Activated naive CD8-positive, alpha-beta T cell (primary cell): Measurements from ENCODE around the gene SHROOM4.

Experiments used
- H3K27ac Mint-ChIP-seq: one replicate; pipeline ENCODE4 v1.8.0; 2021; ENCODE audit warnings: mixed read lengths
- H3K27me3 Mint-ChIP-seq: one replicate; pipeline ENCODE4 v1.8.0; 2021; ENCODE audit warnings: mixed read lengths
- H3K36me3 Mint-ChIP-seq: one replicate; pipeline ENCODE4 v1.8.0; 2021; ENCODE audit warnings: mixed read lengths
- H3K4me1 Mint-ChIP-seq: one replicate; pipeline ENCODE4 v1.8.0; 2021; ENCODE audit warnings: low read depth, mixed read lengths
- H3K4me3 Mint-ChIP-seq: one replicate; pipeline ENCODE4 v1.8.0; 2021; ENCODE audit warnings: mild to moderate bottlenecking, mixed read lengths
- H3K9me3 Mint-ChIP-seq: one replicate; pipeline ENCODE4 v1.8.0; 2021; ENCODE audit warnings: low read depth, mixed read lengths

SHROOM4 gene

GRCh38 chrX:50700921-50701320 is 113.1 kb downstream of the SHROOM4 start:
- H3K27ac Mint-ChIP-seq: no peak overlapping the region
- H3K4me3 Mint-ChIP-seq: no peak overlapping the region
- no peaks in the 10 kb centered on the region for H3K27me3 Mint-ChIP-seq
- no peaks in the 10 kb centered on the region for H3K36me3 Mint-ChIP-seq
- no peaks in the 10 kb centered on the region for H3K9me3 Mint-ChIP-seq
- no peaks in the 10 kb centered on the region for H3K4me1 Mint-ChIP-seq

DNA sequence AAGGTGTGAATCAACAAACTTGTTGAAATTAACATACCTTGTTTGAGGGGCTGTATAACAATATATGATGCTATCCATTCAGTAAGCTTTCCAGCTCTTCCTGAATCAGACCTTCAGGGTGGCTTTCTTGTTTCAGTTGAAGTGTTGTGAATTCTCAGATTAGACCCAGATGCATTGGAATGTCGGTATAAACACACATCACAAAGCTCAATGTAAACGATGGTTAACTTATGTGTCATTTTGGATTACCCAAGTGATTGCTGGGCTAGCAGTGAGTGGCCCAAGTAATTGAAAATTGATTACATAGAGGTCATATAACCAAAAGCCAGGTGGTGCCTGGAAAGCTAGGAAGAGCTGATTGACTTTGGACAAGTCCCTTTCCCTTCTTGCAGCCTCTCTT is 115.0 kb downstream of the SHROOM4 start:
- Mint-ChIP-seq H3K4me1 (no peaks in the 10 kb centered on the region), H3K4me3 (no peak overlapping the region), H3K9me3 (no peaks in the 10 kb centered on the region), H3K36me3 (no peaks in the 10 kb centered on the region), H3K27me3 (no peaks in the 10 kb centered on the region), H3K27ac (no peak overlapping the region)

- no peaks in the 10 kb centered on the region for H3K36me3 Mint-ChIP-seq
- no peaks in the 10 kb centered on the region for H3K9me3 Mint-ChIP-seq
- H3K27me3 Mint-ChIP-seq: no peaks in the 10 kb centered on the region
- no peaks in the 10 kb centered on the region for H3K4me1 Mint-ChIP-seq
- no peak overlapping the region for H3K4me3 Mint-ChIP-seq
- H3K27ac Mint-ChIP-seq: no peak overlapping the region
Observed at GRCh38 chrX:50697691-50698090, 116.3 kb downstream of the SHROOM4 start.

DNA sequence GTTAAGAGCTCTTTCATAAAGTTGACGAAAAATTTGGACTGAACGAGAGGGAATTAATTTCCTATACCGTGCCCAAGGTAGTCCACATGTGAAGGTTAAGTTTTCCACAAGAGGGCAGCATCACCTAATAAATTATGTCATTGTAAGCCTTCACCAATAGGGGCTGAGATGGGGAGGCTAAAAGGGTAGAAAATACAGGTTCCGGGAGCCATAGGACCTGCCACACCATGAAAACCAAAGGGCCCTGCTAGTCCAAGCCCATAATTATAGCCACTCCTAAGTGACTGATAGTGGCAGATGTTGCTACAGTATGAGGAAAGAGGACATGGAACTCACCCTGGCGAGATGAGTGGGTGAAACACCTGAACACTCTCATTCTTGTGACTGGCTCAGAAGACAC is 122.2 kb downstream of the SHROOM4 start:
- Mint-ChIP-seq H3K4me1 (no peaks in the 10 kb centered on the region), H3K27ac (no peak overlapping the region), H3K27me3 (no peaks in the 10 kb centered on the region), H3K9me3 (no peaks in the 10 kb centered on the region), H3K4me3 (no peak overlapping the region), H3K36me3 (no peaks in the 10 kb centered on the region)

DNA sequence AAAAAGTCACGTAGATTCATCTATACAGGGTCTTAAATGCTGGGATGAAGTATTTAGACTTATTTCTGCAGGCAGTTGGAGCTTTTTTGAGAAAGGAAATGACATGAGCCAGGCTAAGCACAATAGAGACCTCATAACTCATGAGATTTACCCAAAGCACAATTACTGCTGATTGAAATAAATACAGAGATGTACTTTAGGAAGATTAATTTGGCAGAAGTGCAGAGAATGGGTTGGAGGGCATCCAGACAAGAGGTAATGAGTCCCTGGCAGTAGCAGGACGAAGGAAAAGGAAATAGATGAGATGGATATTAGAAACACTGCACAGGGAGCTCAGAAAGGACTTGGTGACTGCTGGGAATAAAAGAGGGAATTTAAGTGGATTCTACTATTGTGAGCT is 129.1 kb downstream of the SHROOM4 start:
- no peaks in the 10 kb centered on the region for H3K27me3 Mint-ChIP-seq
- no peaks in the 10 kb centered on the region for H3K4me1 Mint-ChIP-seq
- no peak overlapping the region for H3K4me3 Mint-ChIP-seq
- H3K9me3 Mint-ChIP-seq: no peaks in the 10 kb centered on the region
- H3K27ac Mint-ChIP-seq: no peak overlapping the region
- H3K36me3 Mint-ChIP-seq: no peaks in the 10 kb centered on the region

- Mint-ChIP-seq H3K4me1 (no peaks in the 10 kb centered on the region), H3K27ac (no peak overlapping the region)
Observed at GRCh38 chrX:50680990-50681389, 133.0 kb downstream of the SHROOM4 start.

DNA sequence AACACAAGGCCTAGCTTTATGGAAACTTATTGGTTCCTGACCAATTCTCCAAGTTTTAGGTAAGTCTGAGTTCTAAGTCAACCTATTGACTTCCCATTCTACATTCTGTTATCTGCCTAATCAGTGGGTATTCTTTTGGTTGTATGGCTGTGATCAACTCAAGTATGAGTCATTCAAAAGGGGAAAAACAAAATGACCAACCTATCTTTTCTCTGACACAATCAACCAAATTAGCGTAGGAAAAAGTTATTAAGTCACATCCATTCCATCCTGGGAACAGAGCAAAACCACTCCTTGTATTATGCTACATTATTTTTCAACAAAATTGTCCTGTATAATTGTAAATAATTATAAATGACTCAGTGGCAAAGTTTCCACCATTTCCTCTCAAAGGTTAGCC is 136.2 kb downstream of the SHROOM4 start:
- Mint-ChIP-seq H3K9me3 (no peaks in the 10 kb centered on the region), H3K4me3 (no peak overlapping the region), H3K27ac (no peak overlapping the region), H3K27me3 (no peaks in the 10 kb centered on the region), H3K36me3 (no peaks in the 10 kb centered on the region), H3K4me1 (no peaks in the 10 kb centered on the region)

More at GRCh38 chrX:50680990-50681389, 133.0 kb downstream of the SHROOM4 start:
- Mint-ChIP-seq H3K9me3 (no peaks in the 10 kb centered on the region), H3K27me3 (no peaks in the 10 kb centered on the region), H3K36me3 (no peaks in the 10 kb centered on the region), H3K4me3 (no peak overlapping the region)

DNA sequence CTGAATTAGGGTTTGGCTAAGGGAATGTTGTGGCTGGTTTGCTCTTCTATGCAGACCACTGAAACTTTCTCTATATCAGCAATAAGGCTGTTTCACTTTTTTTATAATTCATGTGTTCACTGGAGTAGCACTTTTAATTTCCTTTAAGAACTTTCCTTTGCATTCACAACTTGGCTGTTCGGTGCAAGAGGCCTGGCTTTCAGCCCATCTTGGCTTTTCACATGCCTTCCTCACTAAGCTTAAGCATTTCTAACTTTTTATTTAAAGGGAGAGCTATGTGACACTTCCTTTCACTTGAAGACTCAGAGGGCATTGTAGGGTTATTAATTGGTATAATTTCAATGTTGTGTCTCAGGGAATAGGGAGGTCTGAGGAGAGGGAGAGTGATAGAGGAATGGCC is 142.3 kb downstream of the SHROOM4 start:
- Mint-ChIP-seq H3K4me3 (no peak overlapping the region), H3K9me3 (no peaks in the 10 kb centered on the region), H3K27me3 (peaks cover 3% of the 10 kb centered on the region), H3K36me3 (no peaks in the 10 kb centered on the region), H3K27ac (no peak overlapping the region), H3K4me1 (no peaks in the 10 kb centered on the region)

- H3K36me3 Mint-ChIP-seq: no peaks in the 10 kb centered on the region
- no peaks in the 10 kb centered on the region for H3K4me1 Mint-ChIP-seq
- peaks cover 3% of the 10 kb centered on the region for H3K27me3 Mint-ChIP-seq
- H3K9me3 Mint-ChIP-seq: no peaks in the 10 kb centered on the region
- H3K27ac Mint-ChIP-seq: no peak overlapping the region
- H3K4me3 Mint-ChIP-seq: no peak overlapping the region
Observed at GRCh38 chrX:50668860-50669259, 145.1 kb downstream of the SHROOM4 start.

GRCh38 chrX:50648156-50648555 is 165.8 kb downstream of the SHROOM4 start:
- Mint-ChIP-seq H3K27me3 (no peaks in the 10 kb centered on the region), H3K4me3 (no peak overlapping the region), H3K27ac (no peak overlapping the region), H3K4me1 (no peaks in the 10 kb centered on the region), H3K36me3 (no peaks in the 10 kb centered on the region), H3K9me3 (no peaks in the 10 kb centered on the region)

GRCh38 chrX:50644496-50644895 is 169.5 kb downstream of the SHROOM4 start:
- Mint-ChIP-seq H3K36me3 (no peaks in the 10 kb centered on the region), H3K4me3 (no peak overlapping the region), H3K9me3 (no peaks in the 10 kb centered on the region), H3K4me1 (no peaks in the 10 kb centered on the region), H3K27me3 (no peaks in the 10 kb centered on the region), H3K27ac (no peak overlapping the region)

GRCh38 chrX:50643525-50644137 is 170.4 kb downstream of the SHROOM4 start:
- Mint-ChIP-seq H3K4me1 (peaks cover 2% of the 10 kb centered on the region), H3K9me3 (no peaks in the 10 kb centered on the region), H3K27ac (no peak overlapping the region), H3K36me3 (no peaks in the 10 kb centered on the region), H3K4me3 (no peak overlapping the region), H3K27me3 (no peaks in the 10 kb centered on the region)

DNA sequence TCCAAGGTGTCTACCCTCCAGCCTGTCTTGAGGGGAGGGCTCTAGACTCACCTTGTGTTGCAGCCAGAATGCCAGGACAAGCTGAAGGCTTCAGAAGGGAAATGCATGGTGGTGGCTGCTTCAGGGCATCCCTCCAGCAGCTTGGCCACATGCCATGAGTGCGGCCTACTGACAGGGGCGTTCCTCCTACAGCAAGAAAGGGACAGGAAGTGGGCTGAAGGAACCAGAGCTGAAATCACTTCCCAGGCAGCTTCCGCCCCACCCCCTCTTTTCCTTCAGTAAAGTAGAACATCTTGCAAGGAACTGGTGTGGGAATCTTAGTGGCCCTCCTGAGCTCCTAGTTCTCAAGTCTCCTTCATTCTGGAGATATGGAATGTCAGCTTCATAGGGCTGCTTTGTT is 175.9 kb downstream of the SHROOM4 start:
- Mint-ChIP-seq H3K9me3 (no peaks in the 10 kb centered on the region), H3K27me3 (no peaks in the 10 kb centered on the region), H3K36me3 (no peaks in the 10 kb centered on the region), H3K4me3 (no peak overlapping the region), H3K4me1 (peaks cover 7% of the 10 kb centered on the region), H3K27ac (no peak overlapping the region)

- Mint-ChIP-seq H3K27me3 (no peaks in the 10 kb centered on the region), H3K36me3 (no peaks in the 10 kb centered on the region), H3K9me3 (no peaks in the 10 kb centered on the region), H3K4me1 (peaks cover 7% of the 10 kb centered on the region), H3K4me3 (no peak overlapping the region), H3K27ac (no peak overlapping the region)
Observed at GRCh38 chrX:50635817-50636365, 178.1 kb downstream of the SHROOM4 start.

DNA sequence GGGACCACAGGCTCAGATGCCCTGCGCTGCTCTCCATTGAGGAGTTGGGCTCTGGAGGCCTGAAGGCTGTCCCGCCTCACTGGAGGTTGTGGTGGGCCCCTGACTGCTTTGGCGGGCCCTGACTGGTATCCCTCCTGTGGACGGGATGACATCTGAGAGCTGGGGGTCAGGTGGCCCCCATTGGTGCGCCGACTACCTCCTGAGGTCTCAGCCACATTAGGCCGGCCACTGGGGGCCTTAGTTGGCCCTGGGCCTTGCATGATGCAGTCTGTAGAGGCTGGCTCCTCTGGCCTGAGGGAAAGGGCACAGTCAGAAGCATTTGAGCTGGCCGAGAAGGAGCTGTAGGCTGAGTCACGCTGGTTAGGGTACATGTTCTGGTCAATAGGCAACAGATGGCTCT is 178.8 kb downstream of the SHROOM4 start:
- no peaks in the 10 kb centered on the region for H3K27me3 Mint-ChIP-seq
- no peak overlapping the region for H3K27ac Mint-ChIP-seq
- peaks cover 7% of the 10 kb centered on the region for H3K4me1 Mint-ChIP-seq
- no peaks in the 10 kb centered on the region for H3K9me3 Mint-ChIP-seq
- no peaks in the 10 kb centered on the region for H3K36me3 Mint-ChIP-seq
- no peak overlapping the region for H3K4me3 Mint-ChIP-seq

- Mint-ChIP-seq H3K27me3 (no peaks in the 10 kb centered on the region), H3K27ac (no peak overlapping the region), H3K9me3 (no peaks in the 10 kb centered on the region), H3K36me3 (no peaks in the 10 kb centered on the region), H3K4me1 (no peaks in the 10 kb centered on the region), H3K4me3 (no peak overlapping the region)
Observed at GRCh38 chrX:50629774-50630173, 184.2 kb downstream of the SHROOM4 start.
